Measurements from ENCODE around the gene CRTAC1. TPM values are rescaled to one million over a fixed set of nuclear protein-coding genes. Genes with fewer than 3 reads are reported as not detected.

Gene CRTAC1
- total and polyA plus RNA-seq, 2 donors (not counting 3 experiments of a cell fraction or from before 2014, with no cell fraction given) = 1.4 to 3.0 TPM

- H2AFZ ChIP-seq (ENCODE audit: low read depth, low read length) = no peak overlapping the region
- no peaks in the 10 kb centered on the region for H3K27me3 ChIP-seq (ENCODE audit: control insufficient read depth in 2 of 2, insufficient read depth in 2 of 2, low read length in 2 of 2)
- POLR2A ChIA-PET = no interaction called here
- CTCF ChIA-PET = no interaction called here
- BruUV-seq (replicated peaks) = no TSS peak
- no peaks in the 10 kb centered on the region for H3K4me1 ChIP-seq (ENCODE audit: control insufficient read depth, extremely low read depth, insufficient read depth, low read length)
- FAIRE-seq (no peak), DNase-seq (ENCODE audit: low read depth, low spot score) (no peak)
- dilution Hi-C loops (cut with MboI; ENCODE audit: extremely low pct_ligation_motif_present, low sequenced_read_pairs) = no loop called here
- H3K79me2 ChIP-seq (ENCODE audit: control insufficient read depth, insufficient read depth, low read length) = no peaks in the 10 kb centered on the region
- H3K9me1 ChIP-seq (replicated peaks; ENCODE audit: control insufficient read depth, extremely low read depth, insufficient read depth, low read length) = no peaks in the 10 kb centered on the region
- intact Hi-C loops (cut with micrococcal nuclease) = no loop called here
- H3K27ac ChIP-seq (ENCODE audit: insufficient read depth, low read depth, low read length) = no peak overlapping the region
- H3K9ac ChIP-seq (replicated peaks; ENCODE audit: extremely low read depth, insufficient read depth, low read length) = no peak overlapping the region
- TF ChIP-seq JUN (IDR thresholded peaks at IDR 0.05; ENCODE audit: borderline replicate concordance, insufficient read depth, insufficient read length, low read depth) (no peak), FOS (IDR thresholded peaks at IDR 0.05; ENCODE audit: borderline replicate concordance, insufficient read depth, low read length) (no peak), MYC (IDR thresholded peaks at IDR 0.05; ENCODE audit: low read depth, low read length) (no peak), EZH2 (IDR thresholded peaks at IDR 0.05; ENCODE audit: borderline replicate concordance, low read depth, low read length, severe bottlenecking) (no peak), POLR2A (IDR thresholded peaks at IDR 0.05; ENCODE audit: low read depth, low read length) (no peak), POLR2AphosphoS5 (IDR thresholded peaks at IDR 0.05; ENCODE audit: insufficient read depth, low read depth, low read length) (no peak), GATA2 (IDR thresholded peaks at IDR 0.05; ENCODE audit: insufficient read depth, insufficient read length, low read depth, low read length) (no peak)
- TF ChIP-seq, protein P1, sequence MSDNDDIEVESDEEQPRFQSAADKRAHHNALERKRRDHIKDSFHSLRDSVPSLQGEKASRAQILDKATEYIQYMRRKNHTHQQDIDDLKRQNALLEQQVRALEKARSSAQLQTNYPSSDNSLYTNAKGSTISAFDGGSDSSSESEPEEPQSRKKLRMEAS (IDR thresholded peaks at IDR 0.05; ENCODE audit: insufficient read depth, insufficient read length) = no peak
- TF ChIP-seq, protein P2, sequence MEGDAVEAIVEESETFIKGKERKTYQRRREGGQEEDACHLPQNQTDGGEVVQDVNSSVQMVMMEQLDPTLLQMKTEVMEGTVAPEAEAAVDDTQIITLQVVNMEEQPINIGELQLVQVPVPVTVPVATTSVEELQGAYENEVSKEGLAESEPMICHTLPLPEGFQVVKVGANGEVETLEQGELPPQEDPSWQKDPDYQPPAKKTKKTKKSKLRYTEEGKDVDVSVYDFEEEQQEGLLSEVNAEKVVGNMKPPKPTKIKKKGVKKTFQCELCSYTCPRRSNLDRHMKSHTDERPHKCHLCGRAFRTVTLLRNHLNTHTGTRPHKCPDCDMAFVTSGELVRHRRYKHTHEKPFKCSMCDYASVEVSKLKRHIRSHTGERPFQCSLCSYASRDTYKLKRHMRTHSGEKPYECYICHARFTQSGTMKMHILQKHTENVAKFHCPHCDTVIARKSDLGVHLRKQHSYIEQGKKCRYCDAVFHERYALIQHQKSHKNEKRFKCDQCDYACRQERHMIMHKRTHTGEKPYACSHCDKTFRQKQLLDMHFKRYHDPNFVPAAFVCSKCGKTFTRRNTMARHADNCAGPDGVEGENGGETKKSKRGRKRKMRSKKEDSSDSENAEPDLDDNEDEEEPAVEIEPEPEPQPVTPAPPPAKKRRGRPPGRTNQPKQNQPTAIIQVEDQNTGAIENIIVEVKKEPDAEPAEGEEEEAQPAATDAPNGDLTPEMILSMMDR (IDR thresholded peaks at IDR 0.05; ENCODE audit: extremely low read depth in 1 of 2, insufficient read depth in 1 of 2, low read depth in 1 of 2, low read length in 2 of 2) = no peak
- no peak overlapping the region for H3K4me3 ChIP-seq (replicated peaks in 1 of 3; ENCODE audit: insufficient read depth in 1 of 3, low read depth in 1 of 3, low read length in 3 of 3)
- H3K36me3 ChIP-seq (ENCODE audit: control insufficient read depth in 2 of 2, extremely low read depth in 1 of 2, insufficient read depth in 2 of 2, low read length in 2 of 2) = no peaks in the 10 kb centered on the region
- no peak overlapping the region for H3K4me2 ChIP-seq (ENCODE audit: insufficient read depth, low read length)
- H4K20me1 ChIP-seq (replicated peaks; ENCODE audit: control insufficient read depth, extremely low read depth, insufficient read depth, low read length) = no peaks in the 10 kb centered on the region
- H3K9me3 ChIP-seq (replicated peaks; ENCODE audit: control insufficient read depth, insufficient read depth, low read length) = no peaks in the 10 kb centered on the region
These were observed 213.8 kb downstream of the CRTAC1 start for GRCh38 chr10:97816609-97817008.

Small RNAs within 50 kb of the gene (small RNA-seq; reads per million reads assigned to genes)
- not detected for gene AL355301.1 (ENCODE audit: insufficient read depth, insufficient read length, low read depth, low replicate concordance)

Other genes with a start within 250 kb of the CRTAC1 start
- gene GOLGA7B, start 180.8 kb downstream of the CRTAC1 start, total RNA-seq = not detected in 2 replicates
- gene GOLGA7B, start 180.8 kb downstream of the CRTAC1 start, polyA plus RNA-seq = 0.02 and 0.03 TPM in 2 replicates
- gene R3HCC1L, start 104.0 kb upstream of the CRTAC1 start, total RNA-seq = 11.1 and 12.4 TPM in 2 replicates
- gene R3HCC1L, start 104.0 kb upstream of the CRTAC1 start, polyA plus RNA-seq = 5.3 and 6.3 TPM in 2 replicates
- 0.92 and 1.4 TPM in 2 replicates for gene LOXL4, start 237.6 kb upstream of the CRTAC1 start, total RNA-seq
- 1.8 and 1.9 TPM in 2 replicates for gene LOXL4, start 237.6 kb upstream of the CRTAC1 start, polyA plus RNA-seq